ENCODE results near the gene TOR2A. TPM values are rescaled to one million over a fixed set of nuclear protein-coding genes. Genes with fewer than 3 reads are reported as not detected.

TOR2A gene
- total RNA-seq, 1 experiment from 2014 or later, result 16.4 TPM

GRCh38 chr9:127753148-127753547, 18.1 kb upstream of the TOR2A start:
- Histone ChIP-seq H3K79me2 (ENCODE audit: low read depth) (no peaks in the 10 kb centered on the region), H3K27me3 (ENCODE audit: insufficient read depth, low read depth) (peaks cover 61% of the 10 kb centered on the region), H3K9me3 (ENCODE audit: insufficient read depth, low read depth) (no peaks in the 10 kb centered on the region), H3K27ac (no peak overlapping the region), H3K9me2 (ENCODE audit: insufficient read depth) (no peaks in the 10 kb centered on the region), H3F3A (ENCODE audit: insufficient read depth, low read depth) (no peaks in the 10 kb centered on the region; the same call in 1 of the 2 replicates), H3K4me3 (no peak overlapping the region), H2AFZ (no peak overlapping the region), H3K4me2 (no peak overlapping the region), H3K36me3 (ENCODE audit: low read depth) (no peaks in the 10 kb centered on the region), H3K4me1 (replicated peaks; ENCODE audit: insufficient read depth) (no peaks in the 10 kb centered on the region), H4K20me1 (ENCODE audit: insufficient read depth) (no peaks in the 10 kb centered on the region)
- ChIA-PET CTCF (no interaction called here), POLR2A (ENCODE audit: unreplicated experiment) (no interaction called here)
- no TSS peak for BruUV-seq (replicated peaks)
- intact Hi-C loops (cut with micrococcal nuclease; ENCODE audit: unreplicated experiment), result no loop called here
- DNase-seq, result no peak
- no peak for TF ChIP-seq EZH2 (IDR thresholded peaks at IDR 0.05; ENCODE audit: low read depth)
- TF ChIP-seq, protein P1, sequence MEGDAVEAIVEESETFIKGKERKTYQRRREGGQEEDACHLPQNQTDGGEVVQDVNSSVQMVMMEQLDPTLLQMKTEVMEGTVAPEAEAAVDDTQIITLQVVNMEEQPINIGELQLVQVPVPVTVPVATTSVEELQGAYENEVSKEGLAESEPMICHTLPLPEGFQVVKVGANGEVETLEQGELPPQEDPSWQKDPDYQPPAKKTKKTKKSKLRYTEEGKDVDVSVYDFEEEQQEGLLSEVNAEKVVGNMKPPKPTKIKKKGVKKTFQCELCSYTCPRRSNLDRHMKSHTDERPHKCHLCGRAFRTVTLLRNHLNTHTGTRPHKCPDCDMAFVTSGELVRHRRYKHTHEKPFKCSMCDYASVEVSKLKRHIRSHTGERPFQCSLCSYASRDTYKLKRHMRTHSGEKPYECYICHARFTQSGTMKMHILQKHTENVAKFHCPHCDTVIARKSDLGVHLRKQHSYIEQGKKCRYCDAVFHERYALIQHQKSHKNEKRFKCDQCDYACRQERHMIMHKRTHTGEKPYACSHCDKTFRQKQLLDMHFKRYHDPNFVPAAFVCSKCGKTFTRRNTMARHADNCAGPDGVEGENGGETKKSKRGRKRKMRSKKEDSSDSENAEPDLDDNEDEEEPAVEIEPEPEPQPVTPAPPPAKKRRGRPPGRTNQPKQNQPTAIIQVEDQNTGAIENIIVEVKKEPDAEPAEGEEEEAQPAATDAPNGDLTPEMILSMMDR (conservative IDR thresholded peaks at IDR 0.05), result no peak

DNA sequence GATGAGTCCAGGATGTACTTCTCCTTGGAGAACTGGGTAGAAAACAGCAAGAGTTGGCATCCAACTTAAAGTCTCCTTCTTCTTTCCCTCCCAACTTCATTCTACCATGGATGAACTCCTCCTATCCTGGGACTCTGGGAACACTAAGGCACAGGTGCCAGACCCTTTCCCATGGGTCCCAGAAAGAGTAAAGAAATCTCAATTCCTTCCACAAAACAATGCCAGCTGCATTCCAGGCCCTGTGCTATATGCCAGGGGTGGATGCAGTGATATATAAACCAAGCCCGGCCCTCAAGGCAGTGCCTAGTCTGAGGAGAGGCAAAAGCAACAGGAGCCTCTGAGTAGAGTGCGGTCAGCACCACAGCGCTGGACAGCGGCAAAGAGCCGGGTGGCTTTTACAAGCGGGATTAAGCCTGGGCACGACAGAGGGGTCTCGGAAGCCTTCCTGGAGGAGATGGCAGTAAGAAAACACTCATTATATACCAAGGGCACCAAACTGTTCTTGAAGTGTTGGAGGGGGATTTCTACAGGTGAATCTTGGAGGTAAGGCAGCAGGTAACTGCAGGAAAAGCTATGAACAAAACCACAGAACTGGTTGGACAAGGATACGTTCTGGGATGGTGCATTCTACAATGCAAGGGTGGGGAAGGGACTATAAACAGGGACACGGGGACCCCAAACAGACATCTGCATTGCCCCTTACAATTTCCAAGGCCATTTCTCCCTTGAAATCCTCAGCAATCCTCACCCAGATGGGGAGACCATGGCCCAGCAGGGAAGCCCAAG, 16.4 kb upstream of the TOR2A start:
- ChIA-PET CTCF (no interaction called here), POLR2A (ENCODE audit: unreplicated experiment) (no interaction called here)
- no peak overlapping the region for H3K4me3 ChIP-seq
- no peaks in the 10 kb centered on the region for H3K79me2 ChIP-seq (ENCODE audit: low read depth)
- H3K4me2 ChIP-seq, result no peak overlapping the region
- H3K27ac ChIP-seq, result no peak overlapping the region
- no peaks in the 10 kb centered on the region for H3K4me1 ChIP-seq (replicated peaks; ENCODE audit: insufficient read depth)
- no TSS peak for BruUV-seq (replicated peaks)
- H3K27me3 ChIP-seq (ENCODE audit: insufficient read depth, low read depth), result peaks cover 75% of the 10 kb centered on the region
- no peaks in the 10 kb centered on the region; the same call in 1 of the 2 replicates for H3F3A ChIP-seq (ENCODE audit: insufficient read depth, low read depth)
- no peaks in the 10 kb centered on the region for H3K36me3 ChIP-seq (ENCODE audit: low read depth)
- H3K9me2 ChIP-seq (ENCODE audit: insufficient read depth), result no peaks in the 10 kb centered on the region
- intact Hi-C loops (cut with micrococcal nuclease; ENCODE audit: unreplicated experiment), result no loop called here
- H4K20me1 ChIP-seq (ENCODE audit: insufficient read depth), result no peaks in the 10 kb centered on the region
- no peak overlapping the region for H2AFZ ChIP-seq
- H3K9me3 ChIP-seq (ENCODE audit: insufficient read depth, low read depth), result no peaks in the 10 kb centered on the region
- TF ChIP-seq, protein P1 (conservative IDR thresholded peaks at IDR 0.05), result no peak
- no peak for TF ChIP-seq EZH2 (IDR thresholded peaks at IDR 0.05; ENCODE audit: low read depth)
- DNase-seq, result peak in 1 of 2 experiments; percentile 41

GRCh38 chr9:127749090-127749787, 14.1 kb upstream of the TOR2A start:
- intact Hi-C loops (cut with micrococcal nuclease; ENCODE audit: unreplicated experiment), result no loop called here
- no TSS peak for BruUV-seq (replicated peaks)
- Histone ChIP-seq H3K27me3 (ENCODE audit: insufficient read depth, low read depth) (peaks cover 63% of the 10 kb centered on the region), H4K20me1 (ENCODE audit: insufficient read depth) (no peaks in the 10 kb centered on the region), H3K9me2 (ENCODE audit: insufficient read depth) (no peaks in the 10 kb centered on the region), H3K4me2 (no peak overlapping the region), H3K9me3 (ENCODE audit: insufficient read depth, low read depth) (no peaks in the 10 kb centered on the region), H3F3A (ENCODE audit: insufficient read depth, low read depth) (peaks cover 6% of the 10 kb centered on the region; the same call in 1 of the 2 replicates), H3K4me3 (no peak overlapping the region), H3K4me1 (replicated peaks; ENCODE audit: insufficient read depth) (no peaks in the 10 kb centered on the region), H3K27ac (no peak overlapping the region), H3K79me2 (ENCODE audit: low read depth) (no peaks in the 10 kb centered on the region), H2AFZ (no peak overlapping the region), H3K36me3 (ENCODE audit: low read depth) (no peaks in the 10 kb centered on the region)
- CTCF ChIA-PET, result no interaction called here
- POLR2A ChIA-PET (ENCODE audit: unreplicated experiment), result no interaction called here
- TF ChIP-seq, protein P1 (conservative IDR thresholded peaks at IDR 0.05), result no peak
- TF ChIP-seq EZH2 (IDR thresholded peaks at IDR 0.05; ENCODE audit: low read depth), result no peak
- no peak for DNase-seq
